Hepatocyte (in vitro differentiated cells): ENCODE measurements around the gene CAPRIN1.

Experiments used
- CTCF ChIP-seq: fragments of 200-600 bp; sonication (generic); IDR thresholded peaks from 2 replicates; pipeline ENCODE4 v1.5.1; 2016; ENCODE audit warnings: antibody characterized with exemption, mild to moderate bottlenecking; ENCODE audit not compliant: poor library complexity
- EZH2 ChIP-seq: fragments of 200-600 bp; sonication (generic); IDR thresholded peaks from 2 replicates; pipeline ENCODE4 v1.6.1; 2016; ENCODE audit warnings: antibody characterized with exemption, mild to moderate bottlenecking, borderline replicate concordance
- EZH2phosphoT487 ChIP-seq: fragments of 200-600 bp; sonication (generic); IDR thresholded peaks from one replicate; pipeline ENCODE4 v1.6.1; 2018; ENCODE audit warnings: antibody characterized with exemption, mild to moderate bottlenecking, low read depth, moderate library complexity; ENCODE audit not compliant: unreplicated experiment, severe bottlenecking

- TF ChIP-seq CTCF, result no peak
- TF ChIP-seq EZH2, result no peak
- no peak for TF ChIP-seq EZH2phosphoT487
These were observed 2.5 kb upstream of the CAPRIN1 start for GRCh38 chr11:34049028-34049427.
